ENCODE data around the gene CNOT4. TPM values are rescaled to one million over a fixed set of nuclear protein-coding genes. Genes with fewer than 3 reads are reported as not detected.

CNOT4 gene
- total and polyA plus RNA-seq, 2 of the 4 experiments (the other 2 are of a cell fraction) = 7.0 to 8.1 TPM

GRCh38 chr7:135374736-135375135 is 135.2 kb downstream of the CNOT4 start:
- Histone ChIP-seq H3K23ac (ENCODE audit: low read depth, low read length) (no peak overlapping the region), H3K18ac (ENCODE audit: low read depth, low read length) (no peak overlapping the region), H3K27me3 (ENCODE audit: control insufficient read depth, insufficient read depth, low read length) (no peaks in the 10 kb centered on the region), H2AK5ac (ENCODE audit: low read depth, low read length) (no peak overlapping the region), H2BK15ac (ENCODE audit: low read depth, low read length) (no peak overlapping the region), H3K56ac (ENCODE audit: extremely low read depth, insufficient read depth, low read length) (no peak overlapping the region), H3K4ac (ENCODE audit: low read depth, low read length) (no peak overlapping the region), H4K8ac (ENCODE audit: low read depth in 2 of 2, low read length in 2 of 2) (no peak overlapping the region), H2BK120ac (ENCODE audit: low read depth, low read length) (no peak overlapping the region), H3K4me3 (ENCODE audit: insufficient read depth, low read depth, low read length) (no peak overlapping the region), H2BK5ac (ENCODE audit: low read depth, low read length, poor library complexity, severe bottlenecking) (no peak overlapping the region), H3K27ac (ENCODE audit: insufficient read depth, low read length) (no peak overlapping the region), H4K5ac (ENCODE audit: low read depth, low read length) (no peak overlapping the region), H3K9me3 (ENCODE audit: control insufficient read depth, insufficient read depth, low read length) (no peaks in the 10 kb centered on the region), H3K36me3 (ENCODE audit: control insufficient read depth, insufficient read depth, low read length) (peaks cover 2% of the 10 kb centered on the region; the same call in 1 of the 2 replicates), H3K4me1 (ENCODE audit: control insufficient read depth, insufficient read depth, low read length) (peaks cover 2% of the 10 kb centered on the region; the same call in 1 of the 2 replicates), H4K91ac (ENCODE audit: insufficient read depth, low read depth, low read length) (no peak overlapping the region), H2AFZ (replicated peaks; ENCODE audit: low read length, poor library complexity) (no peak overlapping the region), H3K9ac (ENCODE audit: low read depth, low read length) (no peak overlapping the region), H3K9me1 (ENCODE audit: insufficient read depth, low read length) (no peaks in the 10 kb centered on the region; the same call in 1 of the 2 replicates), H3K14ac (replicated peaks; ENCODE audit: low read depth, low read length) (no peak overlapping the region), H2BK20ac (ENCODE audit: low read depth, low read length) (no peak overlapping the region), H4K20me1 (ENCODE audit: insufficient read depth, low read length) (no peaks in the 10 kb centered on the region), H2AK9ac (replicated peaks; ENCODE audit: low read depth, low read length, poor library complexity) (no peak overlapping the region), H3K4me2 (ENCODE audit: low read depth, low read length) (no peak overlapping the region), H3K79me1 (ENCODE audit: low read depth in 1 of 2, low read length in 2 of 2) (peaks cover 0 to 5% of the 10 kb centered on the region in 2 experiments; a peak in 1 of 4 replicates)
- DNase-seq = no peak
- no peak for TF ChIP-seq BHLHE40 (IDR thresholded peaks at IDR 0.05; ENCODE audit: low read depth, low read length)
- no peak for TF ChIP-seq USF2 (IDR thresholded peaks at IDR 0.05; ENCODE audit: low read depth, low read length)
- TF ChIP-seq CEBPB (IDR thresholded peaks at IDR 0.05; ENCODE audit: low read depth, low read length) = no peak
- no peak for TF ChIP-seq MAZ (IDR thresholded peaks at IDR 0.05; ENCODE audit: borderline replicate concordance, low read depth, low read length)
- TF ChIP-seq RAD21 (IDR thresholded peaks at IDR 0.05; ENCODE audit: low read length) = no peak
- TF ChIP-seq RCOR1 (IDR thresholded peaks at IDR 0.05; ENCODE audit: insufficient replicate concordance, low read length) = no peak
- no peak for TF ChIP-seq SMC3 (IDR thresholded peaks at IDR 0.05; ENCODE audit: low read depth, low read length)
- TF ChIP-seq FOS (IDR thresholded peaks at IDR 0.05; ENCODE audit: low read depth, low read length) = no peak
- no peak for TF ChIP-seq RFX5 (IDR thresholded peaks at IDR 0.05; ENCODE audit: low read depth, low read length)
- no peak for TF ChIP-seq MAFK (IDR thresholded peaks at IDR 0.05; ENCODE audit: low read depth, low read length)
- TF ChIP-seq NFE2L2 (IDR thresholded peaks at IDR 0.05; ENCODE audit: low read depth, low read length) = no peak
- TF ChIP-seq ELK1 (IDR thresholded peaks at IDR 0.05; ENCODE audit: borderline replicate concordance, low read depth, low read length) = no peak
- no peak for TF ChIP-seq CTCF (conservative IDR thresholded peaks at IDR 0.05; ENCODE audit: low read depth, low read length)
- TF ChIP-seq POLR2A (IDR thresholded peaks at IDR 0.05; ENCODE audit: low read depth, low read length) = no peak
- no peak for TF ChIP-seq CHD1 (IDR thresholded peaks at IDR 0.05; ENCODE audit: low read depth, low read length)
- TF ChIP-seq MXI1 (IDR thresholded peaks at IDR 0.05; ENCODE audit: borderline replicate concordance, low read depth, low read length) = no peak
- ChIA-PET CTCF (no interaction called here), POLR2A (ENCODE audit: unreplicated experiment) (no interaction called here)
- no peak for ATAC-seq (ENCODE audit: low read depth)
- intact Hi-C loops (cut with micrococcal nuclease) (no loop called here), in situ Hi-C loops (cut with MboI; ENCODE audit: low sequenced_read_pairs) (no loop called here), dilution Hi-C loops (cut with HindIII; ENCODE audit: low sequenced_read_pairs, unreplicated experiment) (no loop called here)
- no CpG with 5 or more reads among the region's 3 CpGs for WGBS, 2 experiments (ENCODE audit: extremely low coverage in 2 of 2, insufficient read length in 1 of 2)
- no TSS peak for BruUV-seq (replicated peaks)

All from IMR-90 (cell line).